HG02852 (cell line): ENCODE results near the gene PLXNA2.

Experiments
- ATAC-seq: cut with Tn5 transposase; IDR thresholded peaks from one replicate; pipeline ENCODE4 v1.9.1; 2021; ENCODE audit warnings: mild to moderate bottlenecking, moderate library complexity; ENCODE audit not compliant: unreplicated experiment

Gene PLXNA2

GRCh38 chr1:208183977-208184911 is 59.9 kb downstream of the PLXNA2 start:
- ATAC-seq: no peak

- ATAC-seq: no peak
Measured at GRCh38 chr1:208182880-208183645, 61.1 kb downstream of the PLXNA2 start.

GRCh38 chr1:208181364-208181763 is 62.8 kb downstream of the PLXNA2 start:
- no peak for ATAC-seq

- no peak for ATAC-seq
Measured at GRCh38 chr1:208180421-208180820, 63.8 kb downstream of the PLXNA2 start.

- no peak for ATAC-seq
Measured at GRCh38 chr1:208179961-208180409, 64.2 kb downstream of the PLXNA2 start.

GRCh38 chr1:208179263-208179816 is 64.8 kb downstream of the PLXNA2 start:
- ATAC-seq: no peak

- no peak for ATAC-seq
Measured at GRCh38 chr1:208178091-208178529, 66.1 kb downstream of the PLXNA2 start.

- ATAC-seq: peak; percentile 89
Measured at GRCh38 chr1:208177656-208178055, 66.5 kb downstream of the PLXNA2 start.

- ATAC-seq: no peak
Measured at GRCh38 chr1:208176649-208177048, 67.5 kb downstream of the PLXNA2 start.

- ATAC-seq: no peak
Measured at GRCh38 chr1:208175508-208175895, 68.7 kb downstream of the PLXNA2 start.

GRCh38 chr1:208174731-208175507 is 69.3 kb downstream of the PLXNA2 start:
- ATAC-seq: no peak

- no peak for ATAC-seq
Measured at GRCh38 chr1:208174200-208174599, 70.0 kb downstream of the PLXNA2 start.

GRCh38 chr1:208173749-208174148 is 70.4 kb downstream of the PLXNA2 start:
- ATAC-seq: no peak

GRCh38 chr1:208172423-208173145 is 71.6 kb downstream of the PLXNA2 start:
- no peak for ATAC-seq

GRCh38 chr1:208171616-208172422 is 72.4 kb downstream of the PLXNA2 start:
- no peak for ATAC-seq

- no peak for ATAC-seq
Measured at GRCh38 chr1:208170252-208170651, 73.9 kb downstream of the PLXNA2 start.

- no peak for ATAC-seq
Measured at GRCh38 chr1:208169081-208169879, 74.9 kb downstream of the PLXNA2 start.

- ATAC-seq: no peak
Measured at GRCh38 chr1:208167261-208167869, 76.8 kb downstream of the PLXNA2 start.
